BJ (cell line): ENCODE data around the gene THYN1. TPM values are rescaled to one million over a fixed set of nuclear protein-coding genes. Genes with fewer than 3 reads are reported as not detected.

Experiments used
- CTCF ChIA-PET: fragments of 350-600 bp; formaldehyde crosslinking; extraction: SDS; loops from one replicate; lab custom pipeline; 2021; ENCODE audit warnings: antibody characterized with exemption, inconsistent platforms; lab: Yijun Ruan, JAX
- POLR2A ChIA-PET: fragments of 300-600 bp; sonication (Branson Sonifier 250); formaldehyde crosslinking; extraction: SDS; loops from one replicate; lab custom pipeline; 2021; ENCODE audit warnings: antibody characterized with exemption; lab: Charles Lee
- DNase-seq: peaks from one replicate; pipeline ENCODE4 v3.0.0-alpha.2; 2011; ENCODE audit warnings: low read depth
- H3K27me3 ChIP-seq: 2 replicates; pipeline ENCODE4 v1.6.0; 2011; ENCODE audit warnings: low read length; ENCODE audit not compliant: control insufficient read depth, insufficient read depth
- H3K36me3 ChIP-seq: 2 replicates; pipeline ENCODE4 v1.5.1; 2011; ENCODE audit warnings: low read length; ENCODE audit not compliant: control insufficient read depth, insufficient read depth
- H3K4me3 ChIP-seq: 2 replicates; pipeline ENCODE4 v1.5.1; 2011; ENCODE audit warnings: low read depth, mild to moderate bottlenecking, control low read depth, low read length
- CTCF ChIP-seq: IDR thresholded peaks from 2 replicates; pipeline ENCODE4 v1.5.1; 2011; ENCODE audit warnings: low read depth, mild to moderate bottlenecking, control low read depth, inconsistent platforms, low read length, moderate library complexity; ENCODE audit not compliant: insufficient read depth
- polyA plus RNA-seq: library from polyadenylated mRNA; depleted of rRNA; stranded (reverse); fragments of >200 nt; gene quantifications from 2 replicates; pipeline ENCODE4 v1.2.3, GENCODE V29; 2011

The THYN1 gene
- polyA plus RNA-seq, 1 experiment, result 38.2 TPM

GRCh38 chr11:134248910-134249480 is 4.2 kb downstream of the THYN1 start:
- CTCF ChIA-PET, result interaction anchor here (0.8 to 1.7 kb wide), 4 partner anchors 11 to 42 kb away, joined by 3 to 7 read pairs (median 3); no protein-coding TSS in a partner anchor
- POLR2A ChIA-PET, result no interaction called here
- H3K36me3 ChIP-seq, result peaks cover 22% of the 10 kb centered on the region

GRCh38 chr11:134246678-134247077 is 6.5 kb downstream of the THYN1 start:
- no peak for TF ChIP-seq CTCF
- CTCF ChIA-PET, result no interaction called here
- DNase-seq, result no peak
- peaks cover 26% of the 10 kb centered on the region for H3K36me3 ChIP-seq
- POLR2A ChIA-PET, result no interaction called here
- H3K4me3 ChIP-seq, result no peak overlapping the region
- no peaks in the 10 kb centered on the region for H3K27me3 ChIP-seq

More at GRCh38 chr11:134248910-134249480, 4.2 kb downstream of the THYN1 start:
- no peaks in the 10 kb centered on the region for H3K27me3 ChIP-seq
- no peak for DNase-seq
- TF ChIP-seq CTCF, result no peak
- H3K4me3 ChIP-seq, result no peak overlapping the region

- Histone ChIP-seq H3K27me3 (no peaks in the 10 kb centered on the region), H3K36me3 (peaks cover 29% of the 10 kb centered on the region), H3K4me3 (no peak overlapping the region)
- TF ChIP-seq CTCF, result no peak
- POLR2A ChIA-PET, result no interaction called here
- CTCF ChIA-PET, result no interaction called here
- no peak for DNase-seq
Observed at GRCh38 chr11:134246100-134246499, 7.1 kb downstream of the THYN1 start.

GRCh38 chr11:134245434-134245833 is 7.7 kb downstream of the THYN1 start:
- H3K27me3 ChIP-seq, result no peaks in the 10 kb centered on the region
- POLR2A ChIA-PET, result no interaction called here
- no peak for TF ChIP-seq CTCF
- H3K4me3 ChIP-seq, result no peak overlapping the region
- H3K36me3 ChIP-seq, result peaks cover 29% of the 10 kb centered on the region
- no peak for DNase-seq
- CTCF ChIA-PET, result interaction anchor here (1.2 kb wide), 2 partner anchors 8 to 43 kb away, joined by 3 to 4 read pairs; partner anchors contain the start of genes ACAD8 and THYN1

GRCh38 chr11:134244593-134244992 is 8.6 kb downstream of the THYN1 start:
- ChIA-PET CTCF (interaction anchor here (0.8 to 2.6 kb wide), 11 partner anchors 9 to 317 kb away, joined by 3 to 11 read pairs (median 3); partner anchors contain the start of genes ACAD8, NCAPD3, THYN1 and VPS26B), POLR2A (no interaction called here)
- H3K4me3 ChIP-seq, result no peak overlapping the region
- H3K36me3 ChIP-seq, result peaks cover 27% of the 10 kb centered on the region
- H3K27me3 ChIP-seq, result no peaks in the 10 kb centered on the region
- no peak for DNase-seq
- TF ChIP-seq CTCF, result peak; percentile 45
